SK-N-DZ (cell line): Measurements from ENCODE around the gene ACTL10.

ENCODE experiments used
- DNase-seq: peaks from one replicate; pipeline ENCODE4 v3.0.0-alpha.2; 2015; ENCODE audit warnings: low spot score

ACTL10 gene

GRCh38 chr20:33663161-33664084, 3.3 kb upstream of the ACTL10 start:
- peak; percentile 83 for DNase-seq

GRCh38 chr20:33664085-33664761, 2.5 kb upstream of the ACTL10 start:
- DNase-seq = no peak

GRCh38 chr20:33664762-33665144, 2.0 kb upstream of the ACTL10 start:
- no peak for DNase-seq

GRCh38 chr20:33667245-33667675, 517 bp downstream of the ACTL10 start:
- no peak for DNase-seq

- peak; percentile 84 for DNase-seq
Observed at GRCh38 chr20:33667676-33668465, 1.1 kb downstream of the ACTL10 start.

- no peak for DNase-seq
Observed at GRCh38 chr20:33668466-33669155, 1.9 kb downstream of the ACTL10 start.

GRCh38 chr20:33669224-33669623, 2.5 kb downstream of the ACTL10 start:
- DNase-seq = no peak

GRCh38 chr20:33669873-33670640, 3.3 kb downstream of the ACTL10 start:
- no peak for DNase-seq

GRCh38 chr20:33670715-33671499, 4.2 kb downstream of the ACTL10 start:
- no peak for DNase-seq

GRCh38 chr20:33671573-33672288, 5.0 kb downstream of the ACTL10 start:
- DNase-seq = no peak

- DNase-seq = peak; percentile 75
Observed at GRCh38 chr20:33672426-33673113, 5.8 kb downstream of the ACTL10 start.

GRCh38 chr20:33673114-33673409, 6.3 kb downstream of the ACTL10 start:
- no peak for DNase-seq

- peak; percentile 60 for DNase-seq
Observed at GRCh38 chr20:33673410-33674293, 6.9 kb downstream of the ACTL10 start.

- peak; percentile 87 for DNase-seq
Observed at GRCh38 chr20:33674294-33675135, 7.8 kb downstream of the ACTL10 start, which contains the start of gene NECAB3. TSS of gene NECAB3 (minus strand) at chr20:33674428. CDS start at chr20:33674352, 76 bp downstream.

- no peak for DNase-seq
Observed at GRCh38 chr20:33675136-33675959, 8.6 kb downstream of the ACTL10 start.

- DNase-seq = no peak
Observed at GRCh38 chr20:33676121-33676520, 9.4 kb downstream of the ACTL10 start.
